Vagina (tissue), 2 donors: ENCODE results near the gene JPH4. TPM values are rescaled to one million over a fixed set of nuclear protein-coding genes. Genes with fewer than 3 reads are reported as not detected.

Source experiments
- DNase-seq, 2 donors: peaks; one replicate each; pipeline ENCODE4 v3.0.0-alpha.2; 2017; ENCODE audit errors: extremely low spot score in 2 of 2
- H3K27ac ChIP-seq: fragments of 200-600 bp; sonication (generic); one replicate; pipeline ENCODE4 v1.5.1; 2019
- H3K27me3 ChIP-seq: fragments of 200-600 bp; sonication (generic); one replicate; pipeline ENCODE4 v1.5.1; 2019
- H3K36me3 ChIP-seq, 2 donors: fragments of 200-600 bp; sonication (generic); one replicate each; pipeline ENCODE4 v1.5.1; 2017 to 2019
- H3K4me1 ChIP-seq: fragments of 200-600 bp; sonication (generic); one replicate; pipeline ENCODE4 v1.5.1; 2019
- H3K4me3 ChIP-seq, 2 donors: fragments of 200-600 bp; sonication (generic); 1 replicate in 1 of 2; 2 replicates in 1 of 2; pipeline ENCODE4 v1.5.1; 2016 to 2019
- H3K9me3 ChIP-seq: fragments of 200-600 bp; sonication (generic); one replicate; pipeline ENCODE4 v1.5.1; 2019
- POLR2A ChIP-seq, 2 donors: fragments of 450-650 bp; IDR thresholded peaks; one replicate each; pipeline ENCODE4 v1.6.1; 2017; ENCODE audit warnings: antibody characterized with exemption in 2 of 2, mild to moderate bottlenecking in 2 of 2, moderate library complexity in 2 of 2
- POLR2AphosphoS5 ChIP-seq, 2 donors: sonication (generic); formaldehyde crosslinking; IDR thresholded peaks; one replicate each; pipeline ENCODE4 v1.9.0; 2017; ENCODE audit warnings: antibody characterized with exemption in 2 of 2, mild to moderate bottlenecking in 2 of 2, low read depth in 1 of 2; ENCODE audit not compliant: insufficient read depth in 1 of 2
- intact Hi-C: fragments of 100-400 bp; cut with DNase I; formaldehyde crosslinking; loops from one replicate; pipeline ENCODE4 v1.15.1; 2023
- total RNA-seq: library from RNA; depleted of rRNA; stranded (reverse); fragments of >200 nt; gene quantifications from one replicate; pipeline ENCODE4 v1.2.3, GENCODE V29; 2016
- TF ChIP-seq, protein P1 (sequence below), 3 experiments: fragments of 450-650 bp in 2 of 3; fragments of 200-600 bp in 1 of 3; sonication (generic) in 1 of 3; IDR thresholded peaks; one replicate each; pipeline ENCODE4 v1.5.1; 2017 to 2019; ENCODE audit warnings: antibody characterized with exemption in 3 of 3, mild to moderate bottlenecking in 2 of 3, moderate library complexity in 2 of 3

Gene JPH4
- total RNA-seq, 1 donor from 2014 or later, result 10.6 TPM

DNA sequence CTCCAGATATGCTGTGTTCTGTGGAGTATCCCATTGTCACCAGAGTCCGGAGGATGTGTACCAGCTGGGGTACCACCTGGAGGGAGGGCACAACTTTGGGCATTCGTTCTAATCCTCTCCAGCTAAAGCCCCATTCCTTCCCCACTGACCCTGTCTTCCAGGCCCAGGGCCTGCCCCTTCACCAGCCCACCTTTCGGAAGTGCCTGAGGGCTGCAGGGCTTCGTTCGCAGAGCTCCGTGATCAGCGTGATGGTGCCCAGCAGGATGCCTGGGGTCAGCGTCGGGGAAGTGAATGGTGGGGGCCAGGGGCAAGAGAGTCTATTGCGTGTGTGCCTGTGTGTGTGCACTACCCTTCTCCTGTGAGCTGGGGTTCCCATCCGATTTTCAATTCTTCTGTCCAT lies 13.0 kb downstream of the JPH4 start:
- intact Hi-C loops, result no loop called here
- DNase-seq, result no peak
- no peak overlapping the region for H3K4me3 ChIP-seq
- peaks cover 0 to 14% of the 10 kb centered on the region in 2 donors for H3K36me3 ChIP-seq
- TF ChIP-seq, protein P1, sequence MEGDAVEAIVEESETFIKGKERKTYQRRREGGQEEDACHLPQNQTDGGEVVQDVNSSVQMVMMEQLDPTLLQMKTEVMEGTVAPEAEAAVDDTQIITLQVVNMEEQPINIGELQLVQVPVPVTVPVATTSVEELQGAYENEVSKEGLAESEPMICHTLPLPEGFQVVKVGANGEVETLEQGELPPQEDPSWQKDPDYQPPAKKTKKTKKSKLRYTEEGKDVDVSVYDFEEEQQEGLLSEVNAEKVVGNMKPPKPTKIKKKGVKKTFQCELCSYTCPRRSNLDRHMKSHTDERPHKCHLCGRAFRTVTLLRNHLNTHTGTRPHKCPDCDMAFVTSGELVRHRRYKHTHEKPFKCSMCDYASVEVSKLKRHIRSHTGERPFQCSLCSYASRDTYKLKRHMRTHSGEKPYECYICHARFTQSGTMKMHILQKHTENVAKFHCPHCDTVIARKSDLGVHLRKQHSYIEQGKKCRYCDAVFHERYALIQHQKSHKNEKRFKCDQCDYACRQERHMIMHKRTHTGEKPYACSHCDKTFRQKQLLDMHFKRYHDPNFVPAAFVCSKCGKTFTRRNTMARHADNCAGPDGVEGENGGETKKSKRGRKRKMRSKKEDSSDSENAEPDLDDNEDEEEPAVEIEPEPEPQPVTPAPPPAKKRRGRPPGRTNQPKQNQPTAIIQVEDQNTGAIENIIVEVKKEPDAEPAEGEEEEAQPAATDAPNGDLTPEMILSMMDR (IDR thresholded peaks at IDR 0.05), result no peak
- no peak for TF ChIP-seq POLR2A (IDR thresholded peaks at IDR 0.05)
- TF ChIP-seq POLR2AphosphoS5 (IDR thresholded peaks at IDR 0.05; ENCODE audit: insufficient read depth in 1 of 2, low read depth in 1 of 2), result no peak
- no peaks in the 10 kb centered on the region for H3K9me3 ChIP-seq
- no peak overlapping the region for H3K27ac ChIP-seq
- no peaks in the 10 kb centered on the region for H3K27me3 ChIP-seq
- peaks cover 23% of the 10 kb centered on the region for H3K4me1 ChIP-seq

DNA sequence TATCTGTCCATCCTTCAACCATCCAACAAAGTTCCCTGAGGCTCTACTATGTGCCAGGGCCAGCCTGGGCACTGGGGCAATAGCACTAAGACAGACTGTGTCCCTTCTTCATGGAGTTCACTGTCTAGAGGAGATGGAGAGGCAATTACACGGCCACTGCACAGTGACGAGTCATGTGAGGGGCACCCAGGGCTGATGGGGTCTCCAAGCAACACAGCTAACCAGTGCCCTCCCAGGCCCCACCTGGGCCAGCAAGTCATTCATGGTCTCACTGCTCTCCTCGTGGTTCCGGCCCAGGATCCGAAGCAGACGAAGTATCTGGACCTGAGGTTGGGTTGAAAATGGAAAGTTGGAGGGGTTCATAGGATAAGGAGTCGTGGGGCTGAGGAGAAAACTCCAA lies 13.7 kb downstream of the JPH4 start:
- Histone ChIP-seq H3K27ac (no peak overlapping the region), H3K4me1 (peaks cover 23% of the 10 kb centered on the region), H3K27me3 (no peaks in the 10 kb centered on the region), H3K4me3 (no peak overlapping the region), H3K9me3 (no peaks in the 10 kb centered on the region), H3K36me3 (peaks cover 0 to 20% of the 10 kb centered on the region in 2 donors)
- intact Hi-C loops, result loop anchor here (1.0 to 5.0 kb wide), 2 partner anchors 87 to 243 kb away; partner anchors contain the start of gene PABPN1
- TF ChIP-seq POLR2AphosphoS5 (IDR thresholded peaks at IDR 0.05; ENCODE audit: insufficient read depth in 1 of 2, low read depth in 1 of 2) (no peak), POLR2A (IDR thresholded peaks at IDR 0.05) (no peak)
- TF ChIP-seq, protein P1 (IDR thresholded peaks at IDR 0.05), result no peak
- no peak for DNase-seq

DNA sequence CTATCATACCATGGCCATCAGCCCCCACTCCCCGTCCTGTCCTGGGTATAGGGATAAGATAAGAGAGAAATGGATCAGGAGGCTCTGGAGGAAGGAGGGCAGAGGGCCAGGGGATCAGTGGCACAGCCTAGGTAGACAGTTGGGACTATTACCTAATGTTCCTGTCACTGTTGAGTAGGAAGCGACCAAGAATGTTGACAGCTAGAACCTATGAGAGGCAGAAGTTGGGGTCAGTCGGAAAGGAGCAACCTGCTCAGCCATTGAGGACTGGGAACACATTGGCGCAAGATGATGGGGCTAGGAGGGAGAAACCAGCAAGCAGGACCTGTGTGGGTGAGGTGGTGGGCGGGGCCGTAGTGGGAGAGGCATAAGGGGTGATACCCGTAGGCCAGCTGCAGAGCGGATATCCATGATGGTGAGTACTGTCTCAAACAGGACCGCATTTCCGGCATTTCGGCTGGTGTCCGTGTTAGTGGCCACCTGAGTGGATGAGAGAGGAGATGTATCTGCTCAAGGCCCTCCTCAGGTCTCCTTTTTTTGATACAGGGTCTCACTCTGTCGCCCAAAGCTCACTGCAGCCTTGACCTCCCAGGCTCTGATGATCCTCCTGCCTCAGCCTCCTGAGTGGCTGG lies 14.3 kb downstream of the JPH4 start:
- H3K27me3 ChIP-seq, result no peaks in the 10 kb centered on the region
- no peaks in the 10 kb centered on the region for H3K9me3 ChIP-seq
- TF ChIP-seq, protein P1 (IDR thresholded peaks at IDR 0.05), result no peak
- TF ChIP-seq POLR2A (IDR thresholded peaks at IDR 0.05) (no peak), POLR2AphosphoS5 (IDR thresholded peaks at IDR 0.05; ENCODE audit: insufficient read depth in 1 of 2, low read depth in 1 of 2) (no peak)
- intact Hi-C loops, result loop anchor here (1.0 to 5.0 kb wide), 2 partner anchors 86 to 242 kb away; partner anchors contain the start of gene PABPN1
- no peak overlapping the region for H3K4me3 ChIP-seq
- peaks cover 23% of the 10 kb centered on the region for H3K4me1 ChIP-seq
- H3K36me3 ChIP-seq, result peaks cover 0 to 25% of the 10 kb centered on the region in 2 donors
- DNase-seq, result no peak
- H3K27ac ChIP-seq, result no peak overlapping the region

DNA sequence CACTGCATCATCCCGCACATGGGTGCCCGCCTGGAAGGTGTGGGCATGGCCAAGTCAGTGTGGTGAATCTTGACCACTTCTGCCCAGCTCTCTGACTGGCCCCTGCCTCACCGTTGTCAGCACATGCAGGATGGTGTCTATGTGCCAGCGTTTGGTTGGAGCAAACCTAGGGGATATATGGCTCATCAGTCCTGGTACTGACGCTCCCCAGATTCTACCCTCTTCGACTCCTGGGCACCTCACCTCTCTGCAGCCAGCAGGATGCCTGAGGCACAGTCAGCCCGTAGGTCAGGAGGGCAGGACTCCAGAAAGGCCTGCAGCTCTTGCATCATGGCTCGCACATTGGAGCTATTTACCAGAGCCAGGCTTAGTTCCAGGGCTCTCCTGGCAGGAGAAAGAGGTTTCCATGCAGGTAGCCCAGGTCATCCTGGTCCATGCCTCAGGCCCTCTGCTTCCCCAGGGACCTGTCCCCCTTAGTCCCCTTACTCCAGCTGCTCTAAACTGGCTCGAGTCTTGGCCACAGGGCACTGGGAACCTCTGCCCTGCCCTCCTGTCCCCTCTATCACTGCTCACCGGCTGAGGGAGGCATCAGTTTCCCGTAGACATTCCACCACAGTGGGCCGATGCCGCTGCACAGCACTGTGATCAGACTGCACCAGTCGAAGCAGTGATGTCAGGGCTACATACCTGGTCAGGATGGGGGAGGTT lies 15.0 kb downstream of the JPH4 start:
- no peaks in the 10 kb centered on the region for H3K9me3 ChIP-seq
- DNase-seq, result no peak
- peaks cover 23% of the 10 kb centered on the region for H3K4me1 ChIP-seq
- no peak overlapping the region for H3K27ac ChIP-seq
- intact Hi-C loops, result loop anchor here (1.0 to 5.0 kb wide), 2 partner anchors 85 to 241 kb away; partner anchors contain the start of gene PABPN1
- TF ChIP-seq POLR2AphosphoS5 (IDR thresholded peaks at IDR 0.05; ENCODE audit: insufficient read depth in 1 of 2, low read depth in 1 of 2), result no peak
- TF ChIP-seq, protein P1 (IDR thresholded peaks at IDR 0.05), result no peak
- TF ChIP-seq POLR2A (IDR thresholded peaks at IDR 0.05), result no peak
- no peaks in the 10 kb centered on the region for H3K27me3 ChIP-seq
- H3K4me3 ChIP-seq, result no peak overlapping the region
- peaks cover 0 to 31% of the 10 kb centered on the region in 2 donors for H3K36me3 ChIP-seq
